Measurements from ENCODE around the gene CCDC110.

The CCDC110 gene

GRCh38 chr4:185395238-185395955 lies 76.1 kb downstream of the CCDC110 start, which contains the start of gene LRP2BP:
Gene LRP2BP, minus strand, starts transcription at chr4:185395924. Its CDS starts 17,738 bp downstream, at chr4:185378186.
- DNase-seq (ENCODE audit: extremely low read depth, insufficient read length) = no peak
- Histone ChIP-seq H3K4me3 (replicated peaks; ENCODE audit: low read depth, low read length) (peak within 1 kb of the TSS; percentile 84), H3K27me3 (replicated peaks; ENCODE audit: control insufficient read depth, insufficient read depth, low read length) (no peaks in the 10 kb centered on the region), H3K36me3 (ENCODE audit: control insufficient read depth, insufficient read depth, low read length) (no peaks in the 10 kb centered on the region)
- no peak for TF ChIP-seq CTCF (IDR thresholded peaks at IDR 0.05; ENCODE audit: insufficient read depth, low read length, poor library complexity, severe bottlenecking)

Data from GM06990 (cell line).